SW 1271 (cell line): ENCODE data around the gene TNFRSF9.

ENCODE experiments used
- DNase-seq, 2 experiments: peaks; one replicate each; lab custom pipeline; 2025; lab: John Stamatoyannopoulos, UW

TNFRSF9 gene

GRCh38 chr1:7916501-7916830 is 24.2 kb downstream of the TNFRSF9 start:
- no peak for DNase-seq

- no peak for DNase-seq
Observed at GRCh38 chr1:7915826-7916500, 24.7 kb downstream of the TNFRSF9 start.

- no peak for DNase-seq
Observed at GRCh38 chr1:7912743-7913557, 27.7 kb downstream of the TNFRSF9 start.

- no peak for DNase-seq
Observed at GRCh38 chr1:7912145-7912544, 28.5 kb downstream of the TNFRSF9 start.

- DNase-seq, result no peak
Observed at GRCh38 chr1:7905262-7905661, 35.4 kb downstream of the TNFRSF9 start.

GRCh38 chr1:7902478-7903085 is 38.1 kb downstream of the TNFRSF9 start:
- peak in 1 of 2 experiments; percentile 61 for DNase-seq

- DNase-seq, result no peak
Observed at GRCh38 chr1:7899741-7900140, 40.9 kb downstream of the TNFRSF9 start.

- no peak for DNase-seq
Observed at GRCh38 chr1:7898962-7899361, 41.7 kb downstream of the TNFRSF9 start.

- DNase-seq, result no peak
Observed at GRCh38 chr1:7896994-7897393, 43.6 kb downstream of the TNFRSF9 start.

- DNase-seq, result no peak
Observed at GRCh38 chr1:7893529-7894180, 47.0 kb downstream of the TNFRSF9 start.

GRCh38 chr1:7891804-7892203 is 48.8 kb downstream of the TNFRSF9 start:
- DNase-seq, result no peak

- no peak for DNase-seq
Observed at GRCh38 chr1:7890853-7891252, 49.8 kb downstream of the TNFRSF9 start.

GRCh38 chr1:7888248-7889081 is 52.2 kb downstream of the TNFRSF9 start:
- DNase-seq, result no peak

- no peak for DNase-seq
Observed at GRCh38 chr1:7886405-7886745, 54.3 kb downstream of the TNFRSF9 start.

GRCh38 chr1:7885513-7886404 is 54.9 kb downstream of the TNFRSF9 start:
- no peak for DNase-seq

- DNase-seq, result no peak
Observed at GRCh38 chr1:7884757-7885156, 55.9 kb downstream of the TNFRSF9 start.

- DNase-seq, result no peak
Observed at GRCh38 chr1:7879228-7879627, 61.4 kb downstream of the TNFRSF9 start.

GRCh38 chr1:7878027-7878426 is 62.6 kb downstream of the TNFRSF9 start:
- DNase-seq, result no peak

GRCh38 chr1:7873801-7874795 is 66.5 kb downstream of the TNFRSF9 start:
- DNase-seq, result no peak

GRCh38 chr1:7871136-7871535 is 69.5 kb downstream of the TNFRSF9 start:
- no peak for DNase-seq
